Lower leg skin (tissue), 4 donors: ENCODE results near the gene CLEC4M. TPM values are rescaled to one million over a fixed set of nuclear protein-coding genes. Genes with fewer than 3 reads are reported as not detected.
"Not testable (repeated sequence)": the region's sequence is repeated elsewhere in the genome, so short reads cannot be mapped to it uniquely, and the experiment has no call there.

Source experiments
- DNase-seq, 2 donors: peaks; one replicate each; pipeline ENCODE4 v3.0.0-alpha.2; 2019; ENCODE audit warnings: low spot score in 2 of 2
- H3K4me3 ChIP-seq: fragments of 200-600 bp; sonication (generic); 2 replicates; pipeline ENCODE4 v1.5.1; 2017; ENCODE audit warnings: mild to moderate bottlenecking, low read depth; ENCODE audit not compliant: poor library complexity, severe bottlenecking
- CTCF ChIP-seq, 3 donors: fragments of 450-650 bp; IDR thresholded peaks; one replicate each; pipeline ENCODE4 v1.5.1; 2016; ENCODE audit warnings: antibody characterized with exemption in 3 of 3, mild to moderate bottlenecking in 3 of 3, moderate library complexity in 2 of 3
- POLR2A ChIP-seq, 2 donors: fragments of 450-650 bp; IDR thresholded peaks; one replicate each; pipeline ENCODE4 v1.6.1; 2016 to 2017; ENCODE audit warnings: antibody characterized with exemption in 2 of 2, mild to moderate bottlenecking in 1 of 2, moderate library complexity in 1 of 2
- WGBS, 2 donors: methylation state at CpG; one replicate each; pipeline ENCODE4 v1.1.5; 2018; 5-methylcytosine and 5-hydroxymethylcytosine counted together
- intact Hi-C: fragments of 100-400 bp; cut with DNase I; formaldehyde crosslinking; loops from one replicate; pipeline ENCODE4 v1.15.0; 2023; ENCODE audit warnings: low total_unique reads
- total RNA-seq, 4 donors: library from RNA; depleted of rRNA; stranded (reverse); fragments of >200 nt; gene quantifications; one replicate each; pipeline ENCODE4 v1.1.0, GENCODE V29; 2016

CLEC4M gene
- total RNA-seq, 4 donors from 2014 or later = not detected

GRCh38 chr19:7751157-7751783 lies 11.8 kb upstream of the CLEC4M start:
- TF ChIP-seq POLR2A (IDR thresholded peaks at IDR 0.05) (no peak), CTCF (IDR thresholded peaks at IDR 0.05) (no peak)
- WGBS, 2 donors = 60 to 62% methylated on average over 12 of the region's 12 CpGs
- intact Hi-C loops = no loop called here
- H3K4me3 ChIP-seq = no peak overlapping the region
- no peak for DNase-seq

- no peak overlapping the region for H3K4me3 ChIP-seq
- 45 to 56% methylated on average over 4 of the region's 4 CpGs for whole genome bisulfite sequencing, 2 donors
- DNase-seq = no peak
- intact Hi-C loops = no loop called here
- TF ChIP-seq CTCF (IDR thresholded peaks at IDR 0.05) (no peak), POLR2A (IDR thresholded peaks at IDR 0.05) (no peak)
Measured at GRCh38 chr19:7756258-7756657, 6.8 kb upstream of the CLEC4M start.

- TF ChIP-seq POLR2A (IDR thresholded peaks at IDR 0.05) (no peak), CTCF (IDR thresholded peaks at IDR 0.05) (no peak)
- H3K4me3 ChIP-seq = no peak overlapping the region
- DNase-seq = no peak
- WGBS, 2 donors = 76 to 79% methylated on average over 3 of the region's 3 CpGs
- intact Hi-C loops = no loop called here
Measured at GRCh38 chr19:7757358-7757757, 5.7 kb upstream of the CLEC4M start.

GRCh38 chr19:7759156-7759555 lies 3.9 kb upstream of the CLEC4M start:
- no peak overlapping the region for H3K4me3 ChIP-seq
- no peak for TF ChIP-seq CTCF (IDR thresholded peaks at IDR 0.05)
- TF ChIP-seq POLR2A (IDR thresholded peaks at IDR 0.05) = no peak
- WGBS, 2 donors = 94 to 97% methylated on average over 1 of the region's 1 CpG
- intact Hi-C loops = no loop called here
- DNase-seq = no peak

GRCh38 chr19:7763696-7764095 lies 653 bp downstream of the CLEC4M start:
- 40 to 50% methylated on average over 1 of the region's 1 CpG for WGBS, 2 donors
- no peak overlapping the region for H3K4me3 ChIP-seq
- intact Hi-C loops = no loop called here
- TF ChIP-seq POLR2A (IDR thresholded peaks at IDR 0.05) (no peak), CTCF (IDR thresholded peaks at IDR 0.05) (no peak)
- peak in 1 of 2 donors; percentile 61 for DNase-seq

GRCh38 chr19:7764157-7764556 lies 1.1 kb downstream of the CLEC4M start:
- DNase-seq, H3K4me3 ChIP-seq, intact Hi-C loops: not testable (repeated sequence)
- 64 to 73% methylated on average over 3 of the region's 3 CpGs for WGBS, 2 donors

GRCh38 chr19:7765043-7765442 lies 2.0 kb downstream of the CLEC4M start:
- 83 to 88% methylated on average over 1 to 2 of the region's 2 CpGs for WGBS, 2 donors
- H3K4me3 ChIP-seq, intact Hi-C loops: not testable (repeated sequence)
- peak in 1 of 2 donors; percentile 79 for DNase-seq
